GM13977 (cell line): ENCODE results near the gene MLEC.
A peak's percentile ranks its signal among the peaks of the same experiment; 100 is the strongest.

ENCODE experiments used
- DNase-seq: peaks from one replicate; pipeline ENCODE4 v3.0.0; 2012; ENCODE audit warnings: low spot score
- CTCF ChIP-seq: IDR thresholded peaks from 2 replicates; pipeline ENCODE4 v1.5.1; 2012; ENCODE audit warnings: mild to moderate bottlenecking, control low read depth; ENCODE audit not compliant: insufficient read depth; ENCODE audit errors: extremely low read depth, missing control alignments
- in situ Hi-C: fragments of 300-500 bp; cut with MboI; formaldehyde crosslinking; loops from one replicate; pipeline ENCODE4 v1.12.0; 2022; ENCODE audit warnings: low sequenced_read_pairs, low pct_unique_long_range_greater_than_20kb, mixed read lengths, inconsistent platforms; ENCODE audit not compliant: unreplicated experiment

MLEC gene

GRCh38 chr12:120748242-120748641, 61.3 kb downstream of the MLEC start:
- no peak for TF ChIP-seq CTCF
- in situ Hi-C loops = no loop called here
- DNase-seq = no peak

GRCh38 chr12:120749256-120749655, 62.3 kb downstream of the MLEC start:
- DNase-seq = no peak
- in situ Hi-C loops = no loop called here
- no peak for TF ChIP-seq CTCF

GRCh38 chr12:120750806-120751205, 63.9 kb downstream of the MLEC start:
- in situ Hi-C loops = no loop called here
- no peak for DNase-seq

GRCh38 chr12:120751389-120751788, 64.4 kb downstream of the MLEC start:
- in situ Hi-C loops = no loop called here
- no peak for TF ChIP-seq CTCF

More at GRCh38 chr12:120750806-120751205, 63.9 kb downstream of the MLEC start:
- TF ChIP-seq CTCF = peak; percentile 9

More at GRCh38 chr12:120751389-120751788, 64.4 kb downstream of the MLEC start:
- DNase-seq = no peak
